Panc1 (cell line): ENCODE measurements around the gene MRNIP.

Experiments used
- CTCF ChIP-seq: fragments of 450-650 bp; IDR thresholded peaks from 2 replicates; pipeline ENCODE4 v1.5.1; 2017; ENCODE audit warnings: mild to moderate bottlenecking
- POLR2AphosphoS5 ChIP-seq: IDR thresholded peaks from 2 replicates; pipeline ENCODE4 v1.6.1; 2012; ENCODE audit warnings: mild to moderate bottlenecking, low read depth, low read length, moderate library complexity
- REST ChIP-seq, 2 experiments: IDR thresholded peaks; 2 replicates each; pipeline ENCODE4 v1.6.1; 2011 to 2012; ENCODE audit warnings: low read depth in 2 of 2, control low read depth in 1 of 2, low read length in 1 of 2, mild to moderate bottlenecking in 1 of 2, moderate library complexity in 1 of 2; ENCODE audit not compliant: insufficient read depth in 1 of 2
- SIN3A ChIP-seq: IDR thresholded peaks from 2 replicates; pipeline ENCODE4 v1.6.1; 2012; ENCODE audit warnings: low read depth, mild to moderate bottlenecking, low read length, moderate library complexity, borderline replicate concordance; ENCODE audit not compliant: insufficient read depth
- TCF7L2 ChIP-seq: IDR thresholded peaks from 2 replicates; pipeline ENCODE4 v1.6.1; 2011; ENCODE audit warnings: mild to moderate bottlenecking, low read depth, low read length, inconsistent platforms

- TF ChIP-seq CTCF: no peak
- no peak for TF ChIP-seq POLR2AphosphoS5
- TF ChIP-seq TCF7L2: no peak
- no peak for TF ChIP-seq REST (IDR thresholded peaks at IDR 0.05; ENCODE audit: insufficient read depth in 1 of 2, low read depth in 2 of 2, low read length in 1 of 2)
- no peak for TF ChIP-seq SIN3A
Observed at GRCh38 chr5:179890751-179891682, 32.4 kb upstream of the MRNIP start.
